K562 (cell line): ENCODE data around the gene RMND5B. TPM values are rescaled to one million over a fixed set of nuclear protein-coding genes. Genes with fewer than 3 reads are reported as not detected.

Experiments used
- NELFE ChIP-seq: IDR thresholded peaks from 2 replicates; pipeline ENCODE4 v1.6.1; 2011; ENCODE audit warnings: mild to moderate bottlenecking; ENCODE audit not compliant: insufficient read depth, insufficient read length
- THRA ChIP-seq: fragments of 450-650 bp; IDR thresholded peaks from 2 replicates; pipeline ENCODE4 v1.6.1; 2017; ENCODE audit warnings: mild to moderate bottlenecking, moderate library complexity
- ZNF143 ChIP-seq: sonication (generic); formaldehyde crosslinking; IDR thresholded peaks from 2 replicates; pipeline ENCODE4 v1.9.0; 2022; ENCODE audit warnings: mild to moderate bottlenecking, missing genetic modification reagents
- ZNF76 ChIP-seq: fragments of 250-450 bp; sonication (Bioruptor Pico); IDR thresholded peaks from 2 replicates; pipeline ENCODE4 v1.4.0; 2020; ENCODE audit warnings: mild to moderate bottlenecking, moderate library complexity, borderline replicate concordance
- polyA plus RNA-seq, 8 experiments: library from polyadenylated mRNA; depleted of rRNA in 4 of 8; stranded (reverse) in 5 of 8; unstranded in 3 of 8; fragments of >200 nt; fragmentation: Nextera tagmentation in 2 of 8; fragmentation: Illumina TruSeq in 1 of 8; extraction: Ambion mirVana in 2 of 8; extraction: Trizol in 1 of 8; gene quantifications; 2 replicates each; pipeline versions ENCODE4 v1.2.1 to v1.2.3, GENCODE V29; 2011 to 2014; ENCODE audit warnings: inconsistent platforms in 1 of 8, missing spikeins in 1 of 8
- total RNA-seq, 7 experiments: library from RNA; depleted of rRNA in 6 of 7; stranded (reverse); fragments of >200 nt in 6 of 7; fragmentation: Illumina TruSeq in 2 of 7; extraction: Trizol in 2 of 7; gene quantifications; 2 replicates each; pipeline versions ENCODE4 v1.2.1 to v1.2.3, GENCODE V29; 2011 to 2021; ENCODE audit warnings: low replicate concordance in 1 of 7
- TF ChIP-seq, protein P1 (sequence below): sonication (generic); formaldehyde crosslinking; IDR thresholded peaks from 2 replicates; pipeline ENCODE4 v1.8.0; 2022; ENCODE audit warnings: missing genetic modification reagents, mild to moderate bottlenecking, moderate library complexity, borderline replicate concordance
- TF ChIP-seq, protein P2 (sequence below): sonication (generic); formaldehyde crosslinking; IDR thresholded peaks from 2 replicates; pipeline ENCODE4 v1.8.0; 2022; ENCODE audit warnings: missing genetic modification reagents, mild to moderate bottlenecking, borderline replicate concordance

RMND5B gene
- total and polyA plus RNA-seq, 9 of the 15 experiments (the other 6 are each of a cell fraction or from before 2014, with no cell fraction given) = 2.6 to 57.0 (median 28.3) TPM

- TF ChIP-seq THRA = no peak
- TF ChIP-seq, protein P1, sequence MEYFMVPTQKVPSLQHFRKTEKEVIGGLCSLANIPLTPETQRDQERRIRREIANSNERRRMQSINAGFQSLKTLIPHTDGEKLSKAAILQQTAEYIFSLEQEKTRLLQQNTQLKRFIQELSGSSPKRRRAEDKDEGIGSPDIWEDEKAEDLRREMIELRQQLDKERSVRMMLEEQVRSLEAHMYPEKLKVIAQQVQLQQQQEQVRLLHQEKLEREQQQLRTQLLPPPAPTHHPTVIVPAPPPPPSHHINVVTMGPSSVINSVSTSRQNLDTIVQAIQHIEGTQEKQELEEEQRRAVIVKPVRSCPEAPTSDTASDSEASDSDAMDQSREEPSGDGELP (CRISPR knock-in tag) = 0 out of 2 replicates have a peak, but pooled peaks have one; percentile 18
- TF ChIP-seq NELFE = no peak
- TF ChIP-seq ZNF76 (CRISPR knock-in tag) = no peak
- TF ChIP-seq, protein P2, sequence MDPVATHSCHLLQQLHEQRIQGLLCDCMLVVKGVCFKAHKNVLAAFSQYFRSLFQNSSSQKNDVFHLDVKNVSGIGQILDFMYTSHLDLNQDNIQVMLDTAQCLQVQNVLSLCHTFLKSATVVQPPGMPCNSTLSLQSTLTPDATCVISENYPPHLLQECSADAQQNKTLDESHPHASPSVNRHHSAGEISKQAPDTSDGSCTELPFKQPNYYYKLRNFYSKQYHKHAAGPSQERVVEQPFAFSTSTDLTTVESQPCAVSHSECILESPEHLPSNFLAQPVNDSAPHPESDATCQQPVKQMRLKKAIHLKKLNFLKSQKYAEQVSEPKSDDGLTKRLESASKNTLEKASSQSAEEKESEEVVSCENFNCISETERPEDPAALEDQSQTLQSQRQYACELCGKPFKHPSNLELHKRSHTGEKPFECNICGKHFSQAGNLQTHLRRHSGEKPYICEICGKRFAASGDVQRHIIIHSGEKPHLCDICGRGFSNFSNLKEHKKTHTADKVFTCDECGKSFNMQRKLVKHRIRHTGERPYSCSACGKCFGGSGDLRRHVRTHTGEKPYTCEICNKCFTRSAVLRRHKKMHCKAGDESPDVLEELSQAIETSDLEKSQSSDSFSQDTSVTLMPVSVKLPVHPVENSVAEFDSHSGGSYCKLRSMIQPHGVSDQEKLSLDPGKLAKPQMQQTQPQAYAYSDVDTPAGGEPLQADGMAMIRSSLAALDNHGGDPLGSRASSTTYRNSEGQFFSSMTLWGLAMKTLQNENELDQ (CRISPR knock-in tag) = no peak
- no peak for TF ChIP-seq ZNF143 (CRISPR knock-in tag)
Observed at GRCh38 chr5:178149199-178149932, 18.6 kb downstream of the RMND5B start (continued).
